ENCODE measurements around the gene CD99. TPM values are rescaled to one million over a fixed set of nuclear protein-coding genes. Genes with fewer than 3 reads are reported as not detected.

CD99 gene
- total RNA-seq, 1 donor from 2014 or later: 371 TPM

GRCh38 chrX:2680486-2681348 is 10.4 kb upstream of the CD99 start:
- Mint-ChIP-seq H3K36me3 (ENCODE audit: low read depth) (no peaks in the 10 kb centered on the region), H3K9me3 (peaks cover 17% of the 10 kb centered on the region), H3K4me1 (no peaks in the 10 kb centered on the region), H3K27ac (no peak overlapping the region), H3K27me3 (peaks cover 11% of the 10 kb centered on the region), H3K4me3 (no peak overlapping the region)
- DNase-seq: no peak
- intact Hi-C loops (cut with micrococcal nuclease): no loop called here

GRCh38 chrX:2682565-2683177 is 8.4 kb upstream of the CD99 start:
- peaks cover 17% of the 10 kb centered on the region for H3K9me3 Mint-ChIP-seq
- H3K27me3 Mint-ChIP-seq: peaks cover 6% of the 10 kb centered on the region
- no peaks in the 10 kb centered on the region for H3K4me1 Mint-ChIP-seq
- intact Hi-C loops (cut with micrococcal nuclease): no loop called here
- H3K27ac Mint-ChIP-seq: no peak overlapping the region
- no peaks in the 10 kb centered on the region for H3K36me3 Mint-ChIP-seq (ENCODE audit: low read depth)
- DNase-seq: no peak
- no peak overlapping the region for H3K4me3 Mint-ChIP-seq

GRCh38 chrX:2684256-2684655 is 6.8 kb upstream of the CD99 start:
- H3K36me3 Mint-ChIP-seq (ENCODE audit: low read depth): no peaks in the 10 kb centered on the region
- intact Hi-C loops (cut with micrococcal nuclease): no loop called here
- no peaks in the 10 kb centered on the region for H3K4me1 Mint-ChIP-seq
- H3K4me3 Mint-ChIP-seq: no peak overlapping the region
- peaks cover 12% of the 10 kb centered on the region for H3K9me3 Mint-ChIP-seq
- H3K27me3 Mint-ChIP-seq: peaks cover 5% of the 10 kb centered on the region
- no peak overlapping the region for H3K27ac Mint-ChIP-seq
- no peak for DNase-seq

- no peak for DNase-seq
- Mint-ChIP-seq H3K4me1 (peaks cover 2% of the 10 kb centered on the region), H3K4me3 (no peak overlapping the region), H3K27me3 (peaks cover 3% of the 10 kb centered on the region), H3K36me3 (ENCODE audit: low read depth) (no peaks in the 10 kb centered on the region), H3K27ac (no peak overlapping the region), H3K9me3 (peaks cover 5% of the 10 kb centered on the region)
- intact Hi-C loops (cut with micrococcal nuclease): no loop called here
These were observed 5.2 kb upstream of the CD99 start for GRCh38 chrX:2685886-2686285.

- intact Hi-C loops (cut with micrococcal nuclease): loop anchor here (2.0 to 10.0 kb wide), 2 partner anchors 81 to 275 kb away; a partner anchor contains a TSS
- H3K4me1 Mint-ChIP-seq: peaks cover 23% of the 10 kb centered on the region
- H3K27ac Mint-ChIP-seq: peak overlapping the region; percentile 65
- H3K36me3 Mint-ChIP-seq (ENCODE audit: low read depth): peaks cover 32% of the 10 kb centered on the region
- DNase-seq: no peak
- H3K9me3 Mint-ChIP-seq: no peaks in the 10 kb centered on the region
- H3K27me3 Mint-ChIP-seq: peaks cover 3% of the 10 kb centered on the region
- peak overlapping the region; percentile 75 for H3K4me3 Mint-ChIP-seq
These were observed 1.1 kb upstream of the CD99 start for GRCh38 chrX:2689773-2690666.

- peak overlapping the region; percentile 98 for H3K27ac Mint-ChIP-seq
- intact Hi-C loops (cut with micrococcal nuclease): loop anchor here (1.0 to 10.0 kb wide), 4 partner anchors 19 to 273 kb away; a partner anchor contains a TSS
These were observed 587 bp downstream of the CD99 start for GRCh38 chrX:2691543-2692220.

GRCh38 chrX:2692221-2693112 is 1.4 kb downstream of the CD99 start:
- Mint-ChIP-seq H3K4me3 (peak overlapping the region; percentile 95), H3K27me3 (peaks cover 3% of the 10 kb centered on the region), H3K9me3 (no peaks in the 10 kb centered on the region), H3K27ac (peak overlapping the region; percentile 98), H3K36me3 (ENCODE audit: low read depth) (peaks cover 52% of the 10 kb centered on the region), H3K4me1 (peaks cover 46% of the 10 kb centered on the region)
- DNase-seq: peak; percentile 78
- intact Hi-C loops (cut with micrococcal nuclease): loop anchor here (1.0 to 10.0 kb wide), 2 partner anchors 45 to 272 kb away; a partner anchor contains a TSS

More at GRCh38 chrX:2691543-2692220, 587 bp downstream of the CD99 start:
- peak; percentile 81 for DNase-seq
- peaks cover 38% of the 10 kb centered on the region for H3K4me1 Mint-ChIP-seq
- peak overlapping the region; percentile 95 for H3K4me3 Mint-ChIP-seq
- peaks cover 3% of the 10 kb centered on the region for H3K27me3 Mint-ChIP-seq
- H3K9me3 Mint-ChIP-seq: no peaks in the 10 kb centered on the region
- H3K36me3 Mint-ChIP-seq (ENCODE audit: low read depth): peaks cover 46% of the 10 kb centered on the region

GRCh38 chrX:2693113-2694002 is 2.3 kb downstream of the CD99 start:
- peaks cover 61% of the 10 kb centered on the region for H3K36me3 Mint-ChIP-seq (ENCODE audit: low read depth)
- DNase-seq: peak; percentile 77
- intact Hi-C loops (cut with micrococcal nuclease): loop anchor here (10.0 kb wide), 1 partner anchor 271 kb away; a partner anchor contains a TSS
- H3K4me1 Mint-ChIP-seq: peaks cover 55% of the 10 kb centered on the region
- H3K27ac Mint-ChIP-seq: peak overlapping the region; percentile 98
- H3K4me3 Mint-ChIP-seq: peak overlapping the region; percentile 95
- H3K9me3 Mint-ChIP-seq: no peaks in the 10 kb centered on the region
- H3K27me3 Mint-ChIP-seq: no peaks in the 10 kb centered on the region

GRCh38 chrX:2694914-2695267 is 3.8 kb downstream of the CD99 start:
- H3K4me1 Mint-ChIP-seq: peaks cover 67% of the 10 kb centered on the region
- DNase-seq: no peak
- peak overlapping the region; percentile 98 for H3K27ac Mint-ChIP-seq
- H3K9me3 Mint-ChIP-seq: no peaks in the 10 kb centered on the region
- intact Hi-C loops (cut with micrococcal nuclease): loop anchor here (5.0 to 10.0 kb wide), 2 partner anchors 270 to 1243 kb away; partner anchors contain the start of gene ASMTL
- peak overlapping the region; percentile 95 for H3K4me3 Mint-ChIP-seq
- no peaks in the 10 kb centered on the region for H3K27me3 Mint-ChIP-seq
- H3K36me3 Mint-ChIP-seq (ENCODE audit: low read depth): peaks cover 74% of the 10 kb centered on the region

- Mint-ChIP-seq H3K9me3 (peaks cover 11% of the 10 kb centered on the region), H3K4me1 (peaks cover 84% of the 10 kb centered on the region), H3K27me3 (no peaks in the 10 kb centered on the region), H3K27ac (peak overlapping the region; percentile 98), H3K36me3 (ENCODE audit: low read depth) (peaks cover 90% of the 10 kb centered on the region), H3K4me3 (peak overlapping the region; percentile 95)
- intact Hi-C loops (cut with micrococcal nuclease): loop anchor here (1.0 to 10.0 kb wide), 6 partner anchors 14 to 1244 kb away; partner anchors contain the start of gene ASMTL
- DNase-seq: peak; percentile 89
These were observed 5.7 kb downstream of the CD99 start for GRCh38 chrX:2696698-2697215.

- peaks cover 11% of the 10 kb centered on the region for H3K9me3 Mint-ChIP-seq
- H3K36me3 Mint-ChIP-seq (ENCODE audit: low read depth): peaks cover 90% of the 10 kb centered on the region
- H3K4me3 Mint-ChIP-seq: peak overlapping the region; percentile 95
- intact Hi-C loops (cut with micrococcal nuclease): loop anchor here (2.0 to 10.0 kb wide), 4 partner anchors 51 to 1245 kb away; partner anchors contain the start of gene ASMTL
- H3K27ac Mint-ChIP-seq: peak overlapping the region; percentile 98
- no peak for DNase-seq
- no peaks in the 10 kb centered on the region for H3K27me3 Mint-ChIP-seq
- peaks cover 89% of the 10 kb centered on the region for H3K4me1 Mint-ChIP-seq
These were observed 6.2 kb downstream of the CD99 start for GRCh38 chrX:2697306-2697705.

All from activated CD4-positive, alpha-beta T cell treated with anti-CD3 and anti-CD28 coated beads, Interleukin-2, amount 10 ng/mL, durations not matched to agents 24 days and 14 days (primary cell).